Measurements from ENCODE around the gene GALNTL6. TPM values are rescaled to one million over a fixed set of nuclear protein-coding genes. Genes with fewer than 3 reads are reported as not detected.

GALNTL6 gene
- total and polyA plus RNA-seq, 2 donors (not counting 1 experiment from before 2014, with no cell fraction given), result 0.99 to 1.1 TPM

- Histone ChIP-seq H3K27me3 (replicated peaks in 1 of 4; ENCODE audit: control extremely low read depth in 1 of 4, control insufficient read depth in 3 of 4, insufficient read depth in 4 of 4, low read length in 3 of 4) (no peaks in the 10 kb centered on the region), H3K4me3 (ENCODE audit: control extremely low read depth in 1 of 5, extremely low read depth in 1 of 5, insufficient read depth in 1 of 5, low read depth in 2 of 5, low read length in 4 of 5) (no peak overlapping the region), H4K20me1 (ENCODE audit: control insufficient read depth, insufficient read depth, low read length, poor library complexity, severe bottlenecking) (no peaks in the 10 kb centered on the region), H3K4me1 (ENCODE audit: control insufficient read depth in 2 of 2, insufficient read depth in 2 of 2, low read length in 2 of 2) (no peaks in the 10 kb centered on the region), H3K27ac (ENCODE audit: low read length in 2 of 2) (no peak overlapping the region), H3K9ac (ENCODE audit: low read length) (no peak overlapping the region), H3K4me2 (replicated peaks; ENCODE audit: low read depth, low read length, poor library complexity, severe bottlenecking) (no peak overlapping the region), H3K9me3 (ENCODE audit: control extremely low read depth in 1 of 3, control insufficient read depth in 2 of 3, insufficient read depth in 1 of 3, low read length in 2 of 3) (peaks cover 0 to 4% (median 0%) of the 10 kb centered on the region in 3 donors), H3K79me2 (ENCODE audit: control insufficient read depth, insufficient read depth, low read length) (no peaks in the 10 kb centered on the region), H3K36me3 (replicated peaks in 1 of 2; ENCODE audit: control extremely low read depth in 1 of 2, control insufficient read depth in 1 of 2, extremely low read depth in 1 of 2, insufficient read depth in 2 of 2, low read length in 1 of 2) (no peaks in the 10 kb centered on the region), H2AFZ (ENCODE audit: insufficient read depth, low read depth, low read length, poor library complexity, severe bottlenecking) (no peak overlapping the region)
- no peak for ATAC-seq (ENCODE audit: low read depth)
- Mint-ChIP-seq H3K4me1 (no peaks in the 10 kb centered on the region), H3K27ac (no peak overlapping the region), H3K9me3 (ENCODE audit: insufficient read depth) (peaks cover 8% of the 10 kb centered on the region), H3K27me3 (no peaks in the 10 kb centered on the region), H3K4me3 (no peak overlapping the region)
- intact Hi-C loops (cut with micrococcal nuclease), result no loop called here
- TF ChIP-seq EZH2 (IDR thresholded peaks at IDR 0.05; ENCODE audit: borderline replicate concordance, insufficient read depth, low read depth, low read length, poor library complexity, severe bottlenecking) (no peak), CTCF (IDR thresholded peaks at IDR 0.05) (no peak)
- 92% methylated on average over 4 of the region's 5 CpGs for WGBS (ENCODE audit: insufficient coverage)
- DNase-seq, result no peak
- ChIA-PET POLR2A (no interaction called here), CTCF (no interaction called here)
Measured at GRCh38 chr4:172919269-172919668, 1106.1 kb downstream of the GALNTL6 start.

GRCh38 chr4:172927096-172927814, 1114.1 kb downstream of the GALNTL6 start:
- no peak for TF ChIP-seq EZH2 (IDR thresholded peaks at IDR 0.05; ENCODE audit: borderline replicate concordance, insufficient read depth, low read depth, low read length, poor library complexity, severe bottlenecking)
- TF ChIP-seq CTCF (IDR thresholded peaks at IDR 0.05), result no peak
- Histone ChIP-seq H3K36me3 (replicated peaks in 1 of 2; ENCODE audit: control extremely low read depth in 1 of 2, control insufficient read depth in 1 of 2, extremely low read depth in 1 of 2, insufficient read depth in 2 of 2, low read length in 1 of 2) (no peaks in the 10 kb centered on the region), H3K4me3 (ENCODE audit: control extremely low read depth in 1 of 5, extremely low read depth in 1 of 5, insufficient read depth in 1 of 5, low read depth in 2 of 5, low read length in 4 of 5) (no peak overlapping the region), H4K20me1 (ENCODE audit: control insufficient read depth, insufficient read depth, low read length, poor library complexity, severe bottlenecking) (no peaks in the 10 kb centered on the region), H3K79me2 (ENCODE audit: control insufficient read depth, insufficient read depth, low read length) (no peaks in the 10 kb centered on the region), H2AFZ (ENCODE audit: insufficient read depth, low read depth, low read length, poor library complexity, severe bottlenecking) (no peak overlapping the region), H3K9me3 (ENCODE audit: control extremely low read depth in 1 of 3, control insufficient read depth in 2 of 3, insufficient read depth in 1 of 3, low read length in 2 of 3) (no peaks in the 10 kb centered on the region), H3K27me3 (replicated peaks in 1 of 4; ENCODE audit: control extremely low read depth in 1 of 4, control insufficient read depth in 3 of 4, insufficient read depth in 4 of 4, low read length in 3 of 4) (no peaks in the 10 kb centered on the region), H3K27ac (ENCODE audit: low read length in 2 of 2) (no peak overlapping the region), H3K9ac (ENCODE audit: low read length) (no peak overlapping the region), H3K4me2 (replicated peaks; ENCODE audit: low read depth, low read length, poor library complexity, severe bottlenecking) (no peak overlapping the region), H3K4me1 (ENCODE audit: control insufficient read depth in 2 of 2, insufficient read depth in 2 of 2, low read length in 2 of 2) (no peaks in the 10 kb centered on the region)
- CTCF ChIA-PET, result no interaction called here
- H3K4me1 Mint-ChIP-seq, result no peaks in the 10 kb centered on the region
- intact Hi-C loops (cut with micrococcal nuclease), result no loop called here
- H3K4me3 Mint-ChIP-seq, result no peak overlapping the region
- POLR2A ChIA-PET, result no interaction called here
- no peaks in the 10 kb centered on the region for H3K27me3 Mint-ChIP-seq
- H3K27ac Mint-ChIP-seq, result no peak overlapping the region
- no peak for ATAC-seq (ENCODE audit: low read depth)
- H3K9me3 Mint-ChIP-seq (ENCODE audit: insufficient read depth), result peaks cover under 1% of the 10 kb centered on the region
- 75% methylated on average over 2 of the region's 5 CpGs for WGBS (ENCODE audit: insufficient coverage)
- no peak for DNase-seq
